RWPE2 (cell line): ENCODE results near the gene LRP1B.

Source experiments
- ATAC-seq: fragments of 200-7000 bp; cut with Tn5 transposase; 3 replicates; pipeline ENCODE4 v1.9.1; 2021; ENCODE audit warnings: low read depth
- DNase-seq: peaks from one replicate; pipeline ENCODE4 v3.0.0-alpha.2; 2020; ENCODE audit warnings: low spot score
- H3K27ac ChIP-seq: fragments of 450-650 bp; 2 replicates; pipeline ENCODE4 v1.5.1; 2017; ENCODE audit warnings: mild to moderate bottlenecking; ENCODE audit not compliant: poor library complexity, severe bottlenecking
- H3K27me3 ChIP-seq: fragments of 250-450 bp; sonication (Bioruptor Pico); 2 replicates; pipeline ENCODE4 v1.5.1; 2021; ENCODE audit warnings: mild to moderate bottlenecking, moderate library complexity; ENCODE audit not compliant: insufficient read depth, poor library complexity, severe bottlenecking
- H3K36me3 ChIP-seq: fragments of 250-450 bp; sonication (Bioruptor Pico); 2 replicates; pipeline ENCODE4 v1.5.1; 2020; ENCODE audit warnings: low read depth, mild to moderate bottlenecking, moderate library complexity
- H3K4me1 ChIP-seq: fragments of 250-450 bp; sonication (Bioruptor Pico); 2 replicates; pipeline ENCODE4 v1.5.1; 2021; ENCODE audit warnings: mild to moderate bottlenecking, moderate library complexity; ENCODE audit not compliant: insufficient read depth, poor library complexity, severe bottlenecking
- H3K4me3 ChIP-seq: fragments of 250-450 bp; sonication (Bioruptor Pico); 2 replicates; pipeline ENCODE4 v1.5.1; 2021; ENCODE audit warnings: mild to moderate bottlenecking, moderate library complexity; ENCODE audit not compliant: severe bottlenecking
- H3K9me3 ChIP-seq: fragments of 250-450 bp; sonication (Bioruptor Pico); 2 replicates; pipeline ENCODE4 v1.5.1; 2021; ENCODE audit warnings: mild to moderate bottlenecking, moderate library complexity; ENCODE audit not compliant: severe bottlenecking
- TF ChIP-seq, protein P1 (sequence below): fragments of 450-650 bp; IDR thresholded peaks from one replicate; pipeline ENCODE4 v1.5.1; 2017; ENCODE audit warnings: mild to moderate bottlenecking, moderate library complexity; ENCODE audit not compliant: poor library complexity, severe bottlenecking

The LRP1B gene

DNA sequence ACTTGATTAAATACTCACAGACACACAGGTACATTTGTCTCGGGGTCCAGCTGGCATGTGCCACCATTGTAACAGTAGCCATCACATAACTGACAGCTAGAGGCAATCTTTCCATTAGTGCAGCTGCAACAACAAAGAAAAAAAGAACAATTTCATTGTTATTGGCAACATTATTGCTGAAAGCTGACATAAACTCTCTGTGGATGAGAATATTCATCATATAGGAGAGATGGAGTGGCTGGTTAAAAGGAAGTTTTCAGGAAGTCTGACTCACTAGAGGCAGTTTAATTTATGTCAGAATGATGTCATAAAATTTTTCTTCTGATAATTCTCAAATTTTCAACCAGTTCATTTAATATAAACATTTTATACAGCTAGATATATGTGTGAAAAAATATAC is 1860.6 kb downstream of the LRP1B start:
- DNase-seq (no peak), ATAC-seq (no peak)
- no peaks in the 10 kb centered on the region for H3K27me3 ChIP-seq
- no peaks in the 10 kb centered on the region for H3K4me1 ChIP-seq
- H3K9me3 ChIP-seq = no peaks in the 10 kb centered on the region
- TF ChIP-seq, protein P1, sequence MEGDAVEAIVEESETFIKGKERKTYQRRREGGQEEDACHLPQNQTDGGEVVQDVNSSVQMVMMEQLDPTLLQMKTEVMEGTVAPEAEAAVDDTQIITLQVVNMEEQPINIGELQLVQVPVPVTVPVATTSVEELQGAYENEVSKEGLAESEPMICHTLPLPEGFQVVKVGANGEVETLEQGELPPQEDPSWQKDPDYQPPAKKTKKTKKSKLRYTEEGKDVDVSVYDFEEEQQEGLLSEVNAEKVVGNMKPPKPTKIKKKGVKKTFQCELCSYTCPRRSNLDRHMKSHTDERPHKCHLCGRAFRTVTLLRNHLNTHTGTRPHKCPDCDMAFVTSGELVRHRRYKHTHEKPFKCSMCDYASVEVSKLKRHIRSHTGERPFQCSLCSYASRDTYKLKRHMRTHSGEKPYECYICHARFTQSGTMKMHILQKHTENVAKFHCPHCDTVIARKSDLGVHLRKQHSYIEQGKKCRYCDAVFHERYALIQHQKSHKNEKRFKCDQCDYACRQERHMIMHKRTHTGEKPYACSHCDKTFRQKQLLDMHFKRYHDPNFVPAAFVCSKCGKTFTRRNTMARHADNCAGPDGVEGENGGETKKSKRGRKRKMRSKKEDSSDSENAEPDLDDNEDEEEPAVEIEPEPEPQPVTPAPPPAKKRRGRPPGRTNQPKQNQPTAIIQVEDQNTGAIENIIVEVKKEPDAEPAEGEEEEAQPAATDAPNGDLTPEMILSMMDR = no peak
- no peaks in the 10 kb centered on the region for H3K36me3 ChIP-seq
- no peak overlapping the region for H3K4me3 ChIP-seq
- no peak overlapping the region for H3K27ac ChIP-seq

DNA sequence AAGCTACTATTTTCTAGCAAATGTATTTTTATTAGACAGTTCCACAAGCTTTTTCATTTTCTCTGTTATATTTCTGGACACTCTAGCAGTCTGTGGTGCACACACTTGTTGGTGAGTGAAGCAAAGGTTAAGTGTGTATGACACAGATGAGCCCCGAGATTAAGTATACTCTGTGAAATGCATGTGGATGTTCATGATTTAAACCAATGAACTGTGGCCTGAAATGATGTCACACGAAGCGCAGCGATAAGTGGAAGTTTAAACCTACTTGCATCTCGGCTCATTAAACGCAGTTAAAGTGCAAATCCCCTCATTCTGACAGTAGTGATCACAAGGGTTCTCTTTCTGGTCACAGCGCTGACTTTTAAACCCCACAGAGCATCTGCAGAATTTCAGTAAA is 1861.8 kb downstream of the LRP1B start:
- Histone ChIP-seq H3K4me1 (no peaks in the 10 kb centered on the region), H3K27ac (no peak overlapping the region), H3K27me3 (no peaks in the 10 kb centered on the region), H3K36me3 (no peaks in the 10 kb centered on the region), H3K4me3 (no peak overlapping the region), H3K9me3 (no peaks in the 10 kb centered on the region)
- TF ChIP-seq, protein P1 = no peak
- no peak for ATAC-seq
- DNase-seq = no peak

DNA sequence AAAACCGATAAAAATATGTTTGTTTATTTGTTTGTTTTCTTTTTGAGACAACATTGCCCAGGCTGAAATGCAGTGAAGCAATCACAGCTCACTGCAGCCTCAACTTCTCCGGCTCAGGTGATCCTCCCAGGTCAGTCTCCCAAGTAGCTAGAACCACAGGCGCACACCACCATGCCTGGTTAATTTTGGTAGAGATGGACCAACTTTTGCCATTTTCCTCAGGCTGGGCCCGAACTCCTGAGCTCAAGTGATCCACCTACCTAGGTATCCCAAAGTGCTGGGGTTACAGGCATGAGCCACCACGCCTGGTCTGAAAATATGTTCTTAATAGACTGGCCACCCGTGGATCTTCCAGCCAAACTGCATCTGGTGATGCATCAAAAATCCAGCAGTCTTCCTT is 1867.9 kb downstream of the LRP1B start:
- no peak for DNase-seq
- TF ChIP-seq, protein P1 = no peak

DNA sequence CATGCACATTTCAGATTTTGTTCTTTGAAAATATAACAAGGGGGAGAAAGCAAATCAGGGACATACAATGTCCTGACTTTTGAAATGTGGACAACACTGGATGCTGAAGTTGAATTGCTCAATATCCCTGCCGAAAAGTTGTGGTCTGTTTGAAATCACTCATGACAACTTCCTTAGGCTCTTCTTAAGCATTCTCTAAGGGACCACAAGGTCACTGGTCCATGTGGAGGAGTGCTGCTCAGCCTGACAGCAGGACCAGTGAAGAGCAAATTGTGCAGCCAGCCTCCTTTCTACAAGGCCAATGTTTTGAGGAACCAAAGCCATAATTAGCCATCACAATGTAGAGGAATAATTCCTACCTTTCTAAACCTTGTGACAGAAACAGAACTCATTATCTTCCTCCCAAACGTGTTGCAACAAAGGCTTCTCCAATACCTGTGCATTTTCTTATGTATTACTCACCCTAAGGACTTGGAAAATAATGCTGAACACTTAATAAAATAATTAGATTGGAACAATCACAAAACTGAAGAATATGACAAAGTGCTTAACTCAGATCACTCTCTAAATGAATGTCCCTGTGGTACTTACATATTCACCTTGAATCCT is 1873.0 kb downstream of the LRP1B start:
- no peak for DNase-seq

More for the DNA sequence above, 1867.9 kb downstream of the LRP1B start:
- H3K4me3 ChIP-seq = no peak overlapping the region
- H3K27me3 ChIP-seq = no peaks in the 10 kb centered on the region
- no peak overlapping the region for H3K27ac ChIP-seq
- ATAC-seq = no peak
- no peaks in the 10 kb centered on the region for H3K9me3 ChIP-seq
- peaks cover under 1% of the 10 kb centered on the region for H3K4me1 ChIP-seq
- no peaks in the 10 kb centered on the region for H3K36me3 ChIP-seq

DNA sequence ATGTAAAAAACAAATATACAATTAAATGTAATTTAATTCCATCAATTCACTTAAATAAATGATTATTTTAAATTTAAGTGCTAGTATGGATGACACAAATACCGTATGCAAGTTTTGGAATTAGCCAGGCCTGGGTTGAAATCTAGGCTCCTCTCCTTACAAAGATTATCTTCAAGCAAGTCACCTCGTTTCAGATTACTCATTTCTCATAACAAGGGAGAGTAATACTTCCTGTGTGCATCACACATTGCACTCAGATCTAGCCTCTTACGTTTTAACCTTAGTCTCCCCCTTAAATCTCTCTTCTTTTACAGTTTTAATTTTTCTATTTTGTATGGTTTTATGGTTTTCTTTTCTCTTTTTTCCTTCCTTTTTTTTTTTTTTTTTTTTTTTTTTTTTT is 1874.7 kb downstream of the LRP1B start:
- TF ChIP-seq, protein P1 = no peak
- Histone ChIP-seq H3K27me3 (no peaks in the 10 kb centered on the region), H3K4me1 (peaks cover 6% of the 10 kb centered on the region), H3K27ac (no peak overlapping the region), H3K4me3 (no peak overlapping the region), H3K9me3 (no peaks in the 10 kb centered on the region), H3K36me3 (no peaks in the 10 kb centered on the region)
- ATAC-seq (peak; percentile 55; the same call in 2 of the 3 replicates), DNase-seq (no peak)

More for the DNA sequence above, 1873.0 kb downstream of the LRP1B start:
- no peaks in the 10 kb centered on the region for H3K27me3 ChIP-seq
- TF ChIP-seq, protein P1 = no peak
- no peaks in the 10 kb centered on the region for H3K9me3 ChIP-seq
- H3K27ac ChIP-seq = no peak overlapping the region
- peak; percentile 83 for ATAC-seq
- H3K4me1 ChIP-seq = peaks cover 6% of the 10 kb centered on the region
- no peaks in the 10 kb centered on the region for H3K36me3 ChIP-seq
- no peak overlapping the region for H3K4me3 ChIP-seq
